Measurements from ENCODE around the gene MYO10.

The MYO10 gene

GRCh38 chr5:16976625-16977008 is 40.5 kb upstream of the MYO10 start:
- H3K9me3 ChIP-seq (ENCODE audit: insufficient read depth, low read length) = no peaks in the 10 kb centered on the region
- no peaks in the 10 kb centered on the region for H3K27me3 ChIP-seq (ENCODE audit: insufficient read depth, insufficient read length)
- no peaks in the 10 kb centered on the region for H3K4me1 ChIP-seq (ENCODE audit: insufficient read depth, insufficient read length)
- H3K4me3 ChIP-seq (ENCODE audit: insufficient read length, low read depth) = no peak overlapping the region
- no peaks in the 10 kb centered on the region for H3K36me3 ChIP-seq (ENCODE audit: insufficient read depth, insufficient read length, low read length)
- no peak overlapping the region for H3K9ac ChIP-seq (ENCODE audit: insufficient read length, low read depth)
- no peak for DNase-seq (ENCODE audit: low read depth, low spot score)
- TF ChIP-seq YY1 (IDR thresholded peaks at IDR 0.05; ENCODE audit: insufficient read depth, insufficient read length) = no peak
- TF ChIP-seq ZNF274 (IDR thresholded peaks at IDR 0.05; ENCODE audit: low read depth, low read length) = no peak
- TF ChIP-seq SUZ12 (IDR thresholded peaks at IDR 0.05; ENCODE audit: extremely low read depth, insufficient read depth, insufficient read length) = no peak

- Histone ChIP-seq H3K27me3 (ENCODE audit: insufficient read depth, insufficient read length) (no peaks in the 10 kb centered on the region), H3K36me3 (ENCODE audit: insufficient read depth, insufficient read length, low read length) (no peaks in the 10 kb centered on the region), H3K9ac (ENCODE audit: insufficient read length, low read depth) (no peak overlapping the region), H3K4me1 (ENCODE audit: insufficient read depth, insufficient read length) (no peaks in the 10 kb centered on the region), H3K4me3 (ENCODE audit: insufficient read length, low read depth) (no peak overlapping the region), H3K9me3 (ENCODE audit: insufficient read depth, low read length) (no peaks in the 10 kb centered on the region)
- DNase-seq (ENCODE audit: low read depth, low spot score) = no peak
- TF ChIP-seq SUZ12 (IDR thresholded peaks at IDR 0.05; ENCODE audit: extremely low read depth, insufficient read depth, insufficient read length) (no peak), ZNF274 (IDR thresholded peaks at IDR 0.05; ENCODE audit: low read depth, low read length) (no peak), YY1 (IDR thresholded peaks at IDR 0.05; ENCODE audit: insufficient read depth, insufficient read length) (no peak)
Measured at GRCh38 chr5:16975950-16976624, 40.0 kb upstream of the MYO10 start.

DNA sequence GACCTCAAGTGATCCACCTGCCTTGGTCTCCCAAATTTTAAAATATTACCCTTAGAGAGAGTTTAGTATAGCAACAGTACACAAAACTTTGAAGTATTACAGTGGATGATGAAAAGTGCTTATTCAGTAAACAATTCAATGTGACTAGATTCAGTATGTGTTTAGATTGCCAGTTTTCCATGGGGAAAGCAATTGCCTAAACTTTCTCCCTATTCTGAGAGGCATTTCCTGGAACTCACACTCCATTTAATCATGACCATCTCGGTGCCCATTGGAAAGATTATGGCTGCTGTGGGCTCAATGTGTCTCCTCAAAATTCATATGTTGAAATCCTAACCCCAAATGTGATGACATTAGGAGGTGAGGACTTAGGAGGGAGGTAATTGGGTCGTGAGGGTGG is 38.9 kb upstream of the MYO10 start:
- no peak overlapping the region for H3K9ac ChIP-seq (ENCODE audit: insufficient read length, low read depth)
- H3K9me3 ChIP-seq (ENCODE audit: insufficient read depth, low read length) = no peaks in the 10 kb centered on the region
- no peak overlapping the region for H3K4me3 ChIP-seq (ENCODE audit: insufficient read length, low read depth)
- TF ChIP-seq YY1 (IDR thresholded peaks at IDR 0.05; ENCODE audit: insufficient read depth, insufficient read length) = no peak
- no peaks in the 10 kb centered on the region for H3K27me3 ChIP-seq (ENCODE audit: insufficient read depth, insufficient read length)
- no peaks in the 10 kb centered on the region for H3K36me3 ChIP-seq (ENCODE audit: insufficient read depth, insufficient read length, low read length)
- DNase-seq (ENCODE audit: low read depth, low spot score) = no peak
- no peaks in the 10 kb centered on the region for H3K4me1 ChIP-seq (ENCODE audit: insufficient read depth, insufficient read length)

DNA sequence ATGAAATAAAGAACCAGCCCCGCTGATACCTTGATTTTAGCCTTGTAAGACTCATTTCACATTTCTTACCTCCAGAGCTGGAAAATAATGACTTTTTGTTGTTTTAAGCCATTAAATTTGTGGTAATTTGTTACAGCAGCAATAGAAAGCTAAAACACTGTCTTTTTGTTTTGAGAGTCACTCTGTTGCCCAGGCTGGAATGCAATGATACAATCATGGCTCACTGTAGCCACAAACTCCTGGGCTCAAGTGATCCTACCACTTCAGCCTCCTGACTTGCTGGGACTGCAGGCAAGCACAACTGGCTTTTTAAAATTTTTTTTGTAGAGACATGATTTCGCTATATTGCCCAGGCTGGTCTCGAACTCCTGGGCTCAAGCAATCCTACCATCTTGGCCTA is 34.7 kb upstream of the MYO10 start:
- no peak for DNase-seq (ENCODE audit: low read depth, low spot score)
- no peaks in the 10 kb centered on the region for H3K27me3 ChIP-seq (ENCODE audit: insufficient read depth, insufficient read length)
- H3K36me3 ChIP-seq (ENCODE audit: insufficient read depth, insufficient read length, low read length) = no peaks in the 10 kb centered on the region
- no peaks in the 10 kb centered on the region for H3K4me1 ChIP-seq (ENCODE audit: insufficient read depth, insufficient read length)
- H3K9ac ChIP-seq (ENCODE audit: insufficient read length, low read depth) = no peak overlapping the region
- H3K9me3 ChIP-seq (ENCODE audit: insufficient read depth, low read length) = no peaks in the 10 kb centered on the region
- TF ChIP-seq SUZ12 (IDR thresholded peaks at IDR 0.05; ENCODE audit: extremely low read depth, insufficient read depth, insufficient read length) (no peak), YY1 (IDR thresholded peaks at IDR 0.05; ENCODE audit: insufficient read depth, insufficient read length) (no peak), ZNF274 (IDR thresholded peaks at IDR 0.05; ENCODE audit: low read depth, low read length) (no peak)
- H3K4me3 ChIP-seq (ENCODE audit: insufficient read length, low read depth) = no peak overlapping the region

DNA sequence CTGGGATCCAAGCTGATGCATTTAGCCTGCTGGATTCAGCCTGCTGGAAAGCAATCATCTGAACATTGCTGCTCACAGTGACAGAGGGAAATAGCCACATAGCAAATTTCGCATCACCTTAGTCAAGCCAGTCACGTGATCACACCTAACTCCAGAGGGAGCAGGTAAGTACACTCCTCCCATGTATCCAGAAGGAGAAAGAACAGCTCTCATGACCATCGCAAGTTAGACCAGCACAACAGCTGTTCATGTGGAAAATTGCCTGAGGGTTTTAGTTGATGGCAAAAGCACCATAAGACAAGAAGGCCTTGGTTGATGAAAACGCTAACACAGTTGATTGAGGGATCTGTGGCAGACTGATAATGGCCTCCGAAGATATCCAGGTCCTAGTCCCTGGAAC is 34.2 kb upstream of the MYO10 start:
- Histone ChIP-seq H3K27me3 (ENCODE audit: insufficient read depth, insufficient read length) (no peaks in the 10 kb centered on the region), H3K4me3 (ENCODE audit: insufficient read length, low read depth) (no peak overlapping the region), H3K9ac (ENCODE audit: insufficient read length, low read depth) (no peak overlapping the region), H3K9me3 (ENCODE audit: insufficient read depth, low read length) (no peaks in the 10 kb centered on the region), H3K4me1 (ENCODE audit: insufficient read depth, insufficient read length) (no peaks in the 10 kb centered on the region), H3K36me3 (ENCODE audit: insufficient read depth, insufficient read length, low read length) (no peaks in the 10 kb centered on the region)
- no peak for TF ChIP-seq YY1 (IDR thresholded peaks at IDR 0.05; ENCODE audit: insufficient read depth, insufficient read length)
- TF ChIP-seq SUZ12 (IDR thresholded peaks at IDR 0.05; ENCODE audit: extremely low read depth, insufficient read depth, insufficient read length) = no peak
- no peak for TF ChIP-seq ZNF274 (IDR thresholded peaks at IDR 0.05; ENCODE audit: low read depth, low read length)
- no peak for DNase-seq (ENCODE audit: low read depth, low spot score)

GRCh38 chr5:16965581-16965980 is 29.5 kb upstream of the MYO10 start:
- no peak for TF ChIP-seq ZNF274 (IDR thresholded peaks at IDR 0.05; ENCODE audit: low read depth, low read length)
- no peak for TF ChIP-seq SUZ12 (IDR thresholded peaks at IDR 0.05; ENCODE audit: extremely low read depth, insufficient read depth, insufficient read length)
- no peak for TF ChIP-seq YY1 (IDR thresholded peaks at IDR 0.05; ENCODE audit: insufficient read depth, insufficient read length)
- no peak overlapping the region for H3K9ac ChIP-seq (ENCODE audit: insufficient read length, low read depth)
- no peak for DNase-seq (ENCODE audit: low read depth, low spot score)

GRCh38 chr5:16963821-16964220 is 27.7 kb upstream of the MYO10 start:
- H3K4me3 ChIP-seq (ENCODE audit: insufficient read length, low read depth) = no peak overlapping the region
- H3K9me3 ChIP-seq (ENCODE audit: insufficient read depth, low read length) = no peaks in the 10 kb centered on the region
- no peaks in the 10 kb centered on the region for H3K4me1 ChIP-seq (ENCODE audit: insufficient read depth, insufficient read length)
- no peaks in the 10 kb centered on the region for H3K36me3 ChIP-seq (ENCODE audit: insufficient read depth, insufficient read length, low read length)
- DNase-seq (ENCODE audit: low read depth, low spot score) = no peak
- no peaks in the 10 kb centered on the region for H3K27me3 ChIP-seq (ENCODE audit: insufficient read depth, insufficient read length)
- no peak overlapping the region for H3K9ac ChIP-seq (ENCODE audit: insufficient read length, low read depth)
- TF ChIP-seq YY1 (IDR thresholded peaks at IDR 0.05; ENCODE audit: insufficient read depth, insufficient read length) (no peak), SUZ12 (IDR thresholded peaks at IDR 0.05; ENCODE audit: extremely low read depth, insufficient read depth, insufficient read length) (no peak), ZNF274 (IDR thresholded peaks at IDR 0.05; ENCODE audit: low read depth, low read length) (no peak)

More at GRCh38 chr5:16965581-16965980, 29.5 kb upstream of the MYO10 start:
- Histone ChIP-seq H3K9me3 (ENCODE audit: insufficient read depth, low read length) (no peaks in the 10 kb centered on the region), H3K36me3 (ENCODE audit: insufficient read depth, insufficient read length, low read length) (no peaks in the 10 kb centered on the region), H3K27me3 (ENCODE audit: insufficient read depth, insufficient read length) (no peaks in the 10 kb centered on the region), H3K4me1 (ENCODE audit: insufficient read depth, insufficient read length) (no peaks in the 10 kb centered on the region), H3K4me3 (ENCODE audit: insufficient read length, low read depth) (no peak overlapping the region)
